Fibroblast of lung (primary cell): ENCODE measurements around the gene SCAF1. TPM values are rescaled to one million over a fixed set of nuclear protein-coding genes. Genes with fewer than 3 reads are reported as not detected.

Experiments used
- DNase-seq, 2 donors: peaks; one replicate each; pipeline versions ENCODE4 v3.0.0 to v3.0.0-alpha.2; 2010; ENCODE audit warnings: low read depth in 2 of 2
- H2AFZ ChIP-seq: 2 replicates; pipeline ENCODE4 v1.5.1; 2012; ENCODE audit warnings: low read length, control low read depth, inconsistent platforms
- H3K27ac ChIP-seq: 2 replicates; pipeline ENCODE4 v1.5.1; 2011; ENCODE audit warnings: low read length, control low read depth; ENCODE audit not compliant: insufficient read depth
- H3K27me3 ChIP-seq: 2 replicates; pipeline ENCODE4 v1.5.1; 2011; ENCODE audit warnings: mild to moderate bottlenecking, low read length; ENCODE audit not compliant: control insufficient read depth, insufficient read depth
- H3K36me3 ChIP-seq: 2 replicates; pipeline ENCODE4 v1.5.1; 2011; ENCODE audit warnings: low read length; ENCODE audit not compliant: control insufficient read depth, insufficient read depth
- H3K4me1 ChIP-seq: 2 replicates; pipeline ENCODE4 v1.5.1; 2011; ENCODE audit warnings: low read length; ENCODE audit not compliant: control insufficient read depth, insufficient read depth; ENCODE audit errors: extremely low read depth
- H3K4me2 ChIP-seq: 2 replicates; pipeline ENCODE4 v1.5.1; 2011; ENCODE audit warnings: low read length, control low read depth; ENCODE audit not compliant: insufficient read depth; ENCODE audit errors: extremely low read depth
- H3K4me3 ChIP-seq, 4 experiments: fragments of 200-600 bp in 1 of 4; sonication (generic) in 1 of 4; replicated peaks in 1 of 4; 2 replicates each; pipeline ENCODE4 v1.5.1; 2011 to 2016; ENCODE audit warnings: low read length in 4 of 4, low read depth in 3 of 4, mild to moderate bottlenecking in 3 of 4, control low read depth in 2 of 4, inconsistent platforms in 1 of 4, mixed read lengths in 1 of 4; ENCODE audit not compliant: insufficient read depth in 1 of 4; ENCODE audit errors: control extremely low read depth in 1 of 4
- H3K79me2 ChIP-seq: 2 replicates; pipeline ENCODE4 v1.5.1; 2012; ENCODE audit warnings: mild to moderate bottlenecking, low read length, inconsistent platforms; ENCODE audit not compliant: control insufficient read depth, insufficient read depth
- H3K9ac ChIP-seq: 2 replicates; pipeline ENCODE4 v1.5.1; 2011; ENCODE audit warnings: mild to moderate bottlenecking, low read length, control low read depth; ENCODE audit not compliant: insufficient read depth
- H3K9me3 ChIP-seq: 2 replicates; pipeline ENCODE4 v1.5.1; 2012; ENCODE audit warnings: low read depth, low read length; ENCODE audit not compliant: control insufficient read depth, insufficient read depth
- H4K20me1 ChIP-seq: 2 replicates; pipeline ENCODE4 v1.5.1; 2011; ENCODE audit warnings: low read length; ENCODE audit not compliant: control insufficient read depth, insufficient read depth; ENCODE audit errors: extremely low read depth
- EZH2 ChIP-seq: IDR thresholded peaks from 2 replicates; pipeline ENCODE4 v1.5.1; 2012; ENCODE audit warnings: low read length, control low read depth, mild to moderate bottlenecking; ENCODE audit errors: missing control alignments
- polyA plus RNA-seq, 2 donors: library from polyadenylated mRNA; depleted of rRNA in 1 of 2; stranded (reverse) in 1 of 2; unstranded in 1 of 2; fragments of >200 nt; gene quantifications; 2 replicates each; pipeline ENCODE4 v1.2.1, GENCODE V29; 2011 to 2012; ENCODE audit warnings: missing spikeins in 1 of 2
- total RNA-seq: library from RNA; depleted of rRNA; stranded (reverse); fragments of >200 nt; gene quantifications from 2 replicates; pipeline ENCODE4 v1.2.1, GENCODE V29; 2014
- TF ChIP-seq, protein P1 (sequence below), 2 donors: IDR thresholded peaks in 1 of 2; conservative IDR thresholded peaks in 1 of 2; 1 replicate in 1 of 2; 2 replicates in 1 of 2; pipeline ENCODE4 v1.5.1; 2011 to 2012; ENCODE audit warnings: low read length in 2 of 2, control low read depth in 1 of 2, inconsistent platforms in 1 of 2, low read depth in 1 of 2, mild to moderate bottlenecking in 1 of 2

SCAF1 gene
- total and polyA plus RNA-seq, 2 donors (not counting 1 experiment from before 2014, with no cell fraction given) = 8.7 to 11.9 TPM

DNA sequence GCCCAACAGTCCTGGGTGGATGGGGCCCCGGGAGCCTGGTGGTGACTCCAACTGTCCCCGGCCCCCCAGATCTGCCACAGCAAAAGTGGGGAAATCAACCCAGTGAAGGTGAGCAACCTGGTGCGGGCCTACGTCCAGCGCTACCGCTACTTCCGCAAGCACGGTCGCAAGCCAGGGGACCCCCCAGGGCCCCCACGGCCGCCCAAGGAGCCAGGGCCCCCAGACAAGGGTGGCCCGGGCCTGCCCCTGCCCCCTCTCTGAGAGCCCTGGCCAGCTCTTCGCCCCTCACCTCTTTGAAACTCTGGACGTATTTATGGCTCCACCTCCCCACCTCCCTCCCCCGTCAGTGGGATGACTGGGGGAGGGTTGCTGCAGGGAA, 16.1 kb downstream of the SCAF1 start:
- H3K4me2 ChIP-seq = no peak overlapping the region
- no peak overlapping the region for H3K27ac ChIP-seq
- DNase-seq = no peak
- H3K9ac ChIP-seq = no peak overlapping the region
- no peaks in the 10 kb centered on the region for H3K9me3 ChIP-seq
- H2AFZ ChIP-seq = no peak overlapping the region
- no peaks in the 10 kb centered on the region for H3K4me1 ChIP-seq
- H3K4me3 ChIP-seq = no peak overlapping the region
- H3K79me2 ChIP-seq = no peaks in the 10 kb centered on the region
- H3K27me3 ChIP-seq = no peaks in the 10 kb centered on the region
- TF ChIP-seq, protein P1, sequence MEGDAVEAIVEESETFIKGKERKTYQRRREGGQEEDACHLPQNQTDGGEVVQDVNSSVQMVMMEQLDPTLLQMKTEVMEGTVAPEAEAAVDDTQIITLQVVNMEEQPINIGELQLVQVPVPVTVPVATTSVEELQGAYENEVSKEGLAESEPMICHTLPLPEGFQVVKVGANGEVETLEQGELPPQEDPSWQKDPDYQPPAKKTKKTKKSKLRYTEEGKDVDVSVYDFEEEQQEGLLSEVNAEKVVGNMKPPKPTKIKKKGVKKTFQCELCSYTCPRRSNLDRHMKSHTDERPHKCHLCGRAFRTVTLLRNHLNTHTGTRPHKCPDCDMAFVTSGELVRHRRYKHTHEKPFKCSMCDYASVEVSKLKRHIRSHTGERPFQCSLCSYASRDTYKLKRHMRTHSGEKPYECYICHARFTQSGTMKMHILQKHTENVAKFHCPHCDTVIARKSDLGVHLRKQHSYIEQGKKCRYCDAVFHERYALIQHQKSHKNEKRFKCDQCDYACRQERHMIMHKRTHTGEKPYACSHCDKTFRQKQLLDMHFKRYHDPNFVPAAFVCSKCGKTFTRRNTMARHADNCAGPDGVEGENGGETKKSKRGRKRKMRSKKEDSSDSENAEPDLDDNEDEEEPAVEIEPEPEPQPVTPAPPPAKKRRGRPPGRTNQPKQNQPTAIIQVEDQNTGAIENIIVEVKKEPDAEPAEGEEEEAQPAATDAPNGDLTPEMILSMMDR (conservative IDR thresholded peaks at IDR 0.05 in 1 of 2, IDR thresholded peaks at IDR 0.05 in 1 of 2; ENCODE audit: low read depth in 1 of 2, low read length in 2 of 2) = no peak
- H3K36me3 ChIP-seq = peaks cover 56% of the 10 kb centered on the region
- H4K20me1 ChIP-seq = no peaks in the 10 kb centered on the region

DNA sequence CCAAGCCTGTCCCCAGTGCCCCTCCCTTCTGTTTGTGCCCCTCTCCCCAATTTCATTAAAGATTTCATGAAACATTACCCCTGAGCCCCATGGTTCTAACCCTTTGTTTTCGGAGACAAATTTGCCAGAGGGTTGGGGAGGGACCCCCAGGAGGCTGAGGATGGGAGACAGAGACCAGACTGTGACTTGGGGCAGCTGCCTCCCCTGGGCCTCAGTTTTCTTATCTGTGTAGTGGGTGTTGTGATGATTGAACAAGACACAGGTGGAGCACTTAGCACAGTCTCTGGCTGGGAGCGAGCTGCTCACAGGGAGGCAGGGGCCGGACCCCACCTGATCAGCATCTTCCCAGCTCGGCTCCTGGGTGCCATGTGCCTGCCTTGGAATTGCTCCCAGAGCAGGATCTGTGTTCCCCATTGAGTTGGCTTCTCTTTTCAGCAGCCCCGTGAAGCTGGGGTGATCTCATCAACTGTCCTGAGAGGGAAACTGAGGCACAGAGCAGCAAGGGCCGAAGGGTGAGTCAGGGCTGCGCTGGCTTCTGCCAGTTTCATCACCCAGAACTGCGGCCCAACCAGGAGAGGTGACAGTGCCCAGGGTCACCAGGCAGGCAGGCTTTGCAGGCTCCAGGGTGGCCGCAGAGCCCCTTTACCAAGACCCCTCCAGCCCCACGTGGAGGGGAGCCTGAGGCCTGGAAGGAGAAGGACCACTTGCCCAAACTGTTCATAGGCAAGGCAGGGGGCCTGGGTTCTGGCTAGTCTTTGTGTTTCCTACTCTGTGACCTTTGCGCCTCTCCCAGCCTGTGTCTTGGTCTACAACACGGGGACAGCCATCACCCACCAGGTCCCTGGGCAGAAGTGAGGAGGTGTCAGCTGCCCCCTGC, 16.8 kb downstream of the SCAF1 start:
- Histone ChIP-seq H3K27ac (no peak overlapping the region), H3K36me3 (peaks cover 52% of the 10 kb centered on the region), H3K9me3 (no peaks in the 10 kb centered on the region), H3K4me2 (no peak overlapping the region), H3K27me3 (no peaks in the 10 kb centered on the region), H3K4me1 (no peaks in the 10 kb centered on the region), H4K20me1 (no peaks in the 10 kb centered on the region), H3K4me3 (no peak overlapping the region), H3K79me2 (no peaks in the 10 kb centered on the region), H3K9ac (no peak overlapping the region), H2AFZ (no peak overlapping the region)
- TF ChIP-seq, protein P1 (conservative IDR thresholded peaks at IDR 0.05 in 1 of 2, IDR thresholded peaks at IDR 0.05 in 1 of 2; ENCODE audit: low read depth in 1 of 2, low read length in 2 of 2) = no peak
- no peak for TF ChIP-seq EZH2
- no peak for DNase-seq

DNA sequence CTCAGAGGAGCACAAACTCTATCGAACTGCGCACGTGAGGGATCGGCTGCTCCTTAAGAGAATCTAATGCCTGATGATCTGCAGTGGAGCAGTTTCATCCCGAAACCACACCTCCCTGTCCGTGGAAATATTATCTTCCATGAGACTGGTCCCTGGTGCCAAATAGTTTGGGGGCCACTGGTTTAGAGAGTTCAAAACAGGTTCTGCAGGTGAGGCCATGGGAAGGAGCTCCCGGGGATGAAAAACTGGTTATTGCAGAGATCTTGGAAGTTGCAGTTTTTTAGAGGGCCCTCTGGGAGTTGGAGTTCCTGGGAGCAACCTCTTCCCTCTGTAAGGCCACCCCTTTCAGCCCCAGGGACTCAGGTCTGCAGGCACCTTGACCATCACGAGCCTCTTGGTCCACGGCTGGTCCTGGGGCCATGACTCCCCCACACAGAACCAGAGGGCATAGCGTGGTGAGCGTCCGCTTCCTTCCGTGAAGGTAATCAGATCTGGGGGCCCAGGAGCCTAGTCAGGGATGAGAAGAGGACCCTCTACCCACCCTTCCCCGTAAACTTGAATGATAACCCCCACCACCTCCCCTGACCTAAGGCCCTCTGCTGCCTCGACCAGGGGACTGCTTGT, 18.4 kb downstream of the SCAF1 start:
- Histone ChIP-seq H3K79me2 (peaks cover 7% of the 10 kb centered on the region), H3K4me3 (no peak overlapping the region), H3K27ac (no peak overlapping the region), H3K4me2 (no peak overlapping the region), H3K4me1 (no peaks in the 10 kb centered on the region), H3K9ac (no peak overlapping the region), H4K20me1 (no peaks in the 10 kb centered on the region), H3K27me3 (no peaks in the 10 kb centered on the region), H3K36me3 (peaks cover 48% of the 10 kb centered on the region), H3K9me3 (no peaks in the 10 kb centered on the region), H2AFZ (no peak overlapping the region)
- TF ChIP-seq EZH2 = no peak
- TF ChIP-seq, protein P1 (conservative IDR thresholded peaks at IDR 0.05 in 1 of 2, IDR thresholded peaks at IDR 0.05 in 1 of 2; ENCODE audit: low read depth in 1 of 2, low read length in 2 of 2) = no peak
- no peak for DNase-seq
